GM12878 (cell line): ENCODE data around the gene SLC2A5. TPM values are rescaled to one million over a fixed set of nuclear protein-coding genes. Genes with fewer than 3 reads are reported as not detected.

Experiments used
- ASH2L ChIP-seq: fragments of 300-600, 200-600 bp; sonication (generic); IDR thresholded peaks from 2 replicates; pipeline ENCODE4 v1.6.1; 2017; ENCODE audit warnings: low read depth, mild to moderate bottlenecking, borderline replicate concordance
- BACH1 ChIP-seq: fragments of 450-650 bp; IDR thresholded peaks from 2 replicates; pipeline ENCODE4 v1.6.1; 2017; ENCODE audit warnings: mild to moderate bottlenecking, borderline replicate concordance
- BMI1 ChIP-seq: fragments of 450-650 bp; IDR thresholded peaks from 2 replicates; pipeline ENCODE4 v1.6.1; 2016; ENCODE audit warnings: mild to moderate bottlenecking, moderate library complexity, borderline replicate concordance
- CBFB ChIP-seq: IDR thresholded peaks from 2 replicates; pipeline ENCODE4 v1.6.1; 2016; ENCODE audit warnings: antibody characterized with exemption, low read depth
- CHD1 ChIP-seq: IDR thresholded peaks from 2 replicates; pipeline ENCODE4 v1.6.1; 2012; ENCODE audit warnings: low read depth, low read length, improper control_type of control experiment
- CREB1 ChIP-seq: IDR thresholded peaks from 2 replicates; pipeline ENCODE4 v1.6.1; 2012; ENCODE audit warnings: low read depth, mild to moderate bottlenecking, inconsistent platforms
- EED ChIP-seq: sonication (generic); IDR thresholded peaks from 2 replicates; pipeline ENCODE4 v1.6.1; 2016; ENCODE audit warnings: antibody characterized with exemption, low read depth
- ESRRA ChIP-seq: IDR thresholded peaks from 2 replicates; pipeline ENCODE4 v1.6.1; 2012; ENCODE audit warnings: mild to moderate bottlenecking, low read length, improper control_type of control experiment
- HDGF ChIP-seq: fragments of 450-650 bp; IDR thresholded peaks from 2 replicates; pipeline ENCODE4 v1.6.1; 2016; ENCODE audit warnings: antibody characterized with exemption
- IRF4 ChIP-seq: IDR thresholded peaks from 2 replicates; pipeline ENCODE4 v1.6.1; 2011; ENCODE audit warnings: low read depth, low read length
- MEF2A ChIP-seq: IDR thresholded peaks from 2 replicates; pipeline ENCODE4 v1.6.1; 2011; ENCODE audit warnings: low read depth, mild to moderate bottlenecking, low read length, moderate library complexity; ENCODE audit not compliant: insufficient read depth
- MTA3 ChIP-seq: IDR thresholded peaks from 2 replicates; pipeline ENCODE4 v1.6.1; 2012; ENCODE audit warnings: low read length, inconsistent platforms, borderline replicate concordance
- NBN ChIP-seq: fragments of 450-650 bp; IDR thresholded peaks from 2 replicates; pipeline ENCODE4 v1.6.1; 2016
- RAD21 ChIP-seq: IDR thresholded peaks from 2 replicates; pipeline ENCODE4 v1.6.1; 2011; ENCODE audit warnings: mild to moderate bottlenecking, low read depth, low read length, moderate library complexity; ENCODE audit not compliant: insufficient read depth
- RCOR1 ChIP-seq: conservative IDR thresholded peaks from 2 replicates; pipeline ENCODE4 v1.6.1; 2012; ENCODE audit warnings: low read depth, low read length, improper control_type of control experiment
- SMAD5 ChIP-seq: IDR thresholded peaks from 2 replicates; pipeline ENCODE4 v1.6.1; 2016; ENCODE audit warnings: antibody characterized with exemption, low read depth
- SMARCA5 ChIP-seq: fragments of 450-650 bp; IDR thresholded peaks from 2 replicates; pipeline ENCODE4 v1.6.1; 2017; ENCODE audit warnings: mild to moderate bottlenecking
- SREBF2 ChIP-seq: IDR thresholded peaks from 2 replicates; pipeline ENCODE4 v1.6.1; 2012; ENCODE audit warnings: mild to moderate bottlenecking, low read length
- polyA plus RNA-seq, 11 experiments: library from polyadenylated mRNA; depleted of rRNA in 4 of 11; unstranded in 6 of 11; stranded (reverse) in 5 of 11; fragments of >200 nt; fragmentation: Nextera tagmentation in 4 of 11; fragmentation: Illumina TruSeq in 1 of 11; extraction: Ambion mirVana in 4 of 11; extraction: Trizol in 1 of 11; gene quantifications; 1 replicate in 1 of 11; 2 replicates in 10 of 11; pipeline versions ENCODE4 v1.2.1 to v1.2.3, GENCODE V29; 2011 to 2016; ENCODE audit warnings: inconsistent platforms in 2 of 11, missing spikeins in 2 of 11, low read depth in 1 of 11
- total RNA-seq, 4 experiments: library from RNA; depleted of rRNA in 3 of 4; stranded (reverse); fragments of >200 nt in 3 of 4; fragmentation: Illumina TruSeq in 1 of 4; extraction: Trizol in 1 of 4; gene quantifications; 2 replicates each; pipeline versions ENCODE4 v1.2.1 to v1.2.3, GENCODE V29; 2013 to 2021
- TF ChIP-seq, protein P1 (sequence below): IDR thresholded peaks from 2 replicates; pipeline ENCODE4 v1.6.1; 2012; ENCODE audit warnings: low read depth, low read length, improper control_type of control experiment
- TF ChIP-seq, protein P2 (sequence below): fragments of 450-650 bp; IDR thresholded peaks from 2 replicates; pipeline ENCODE4 v1.6.1; 2017; ENCODE audit warnings: mild to moderate bottlenecking
- TF ChIP-seq, protein P3 (sequence below): fragments of 150-350 bp; IDR thresholded peaks from 2 replicates; pipeline ENCODE4 v1.6.1; 2014; ENCODE audit warnings: mild to moderate bottlenecking, low read depth, low read length
- TF ChIP-seq, protein P4 (sequence below): fragments of 450-650 bp; IDR thresholded peaks from 2 replicates; pipeline ENCODE4 v1.6.1; 2016; ENCODE audit warnings: mild to moderate bottlenecking
- TF ChIP-seq, protein P5 (sequence below): fragments of 450-650 bp; IDR thresholded peaks from 2 replicates; pipeline ENCODE4 v1.6.1; 2016; ENCODE audit warnings: mild to moderate bottlenecking, moderate library complexity, borderline replicate concordance

The SLC2A5 gene
- total and polyA plus RNA-seq, 10 of the 15 experiments (the other 5 are each of a cell fraction or from before 2014, with no cell fraction given) = 4.5 to 76.6 (median 23.9) TPM

DNA sequence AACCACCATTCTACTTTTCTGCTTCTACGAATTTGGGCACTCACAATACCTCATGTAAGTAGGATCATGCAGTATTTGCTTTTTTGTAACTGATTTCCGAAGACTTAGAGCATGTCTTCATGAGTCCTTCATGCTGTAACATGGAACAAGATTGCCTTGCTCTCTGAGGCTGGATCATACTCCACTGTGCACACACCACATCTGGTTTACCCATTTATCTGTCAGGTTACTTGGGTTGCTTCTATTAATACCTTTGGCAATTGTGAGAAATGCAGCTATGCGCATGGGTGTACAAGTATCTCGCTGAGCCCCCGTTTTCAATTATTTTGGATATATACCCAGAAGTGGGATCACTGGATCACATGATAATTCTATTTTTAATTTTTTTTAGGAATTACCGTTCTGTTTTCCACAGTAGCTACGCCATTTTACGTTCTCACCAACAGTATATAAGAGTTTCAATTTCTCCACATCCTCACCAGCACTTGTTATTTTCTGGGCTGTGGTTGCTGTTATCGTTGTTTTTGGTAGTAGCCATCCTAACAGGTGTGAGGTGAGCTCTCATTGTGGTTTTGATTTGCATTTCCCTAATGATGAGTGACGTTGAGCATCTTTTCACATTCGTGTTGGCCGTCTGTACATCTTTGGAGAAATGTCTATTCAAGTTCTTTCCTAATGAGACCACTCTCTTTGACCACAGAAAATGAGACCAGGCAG is 10.7 kb upstream of the SLC2A5 start (continued):
- TF ChIP-seq CBFB (peak; percentile 90; the same call in 1 of the 2 replicates), SMARCA5 (0 out of 2 replicates have a peak, but pooled peaks have one; percentile 38), RCOR1 (0 out of 2 replicates have a peak, but pooled peaks have one; percentile 11), MEF2A (0 out of 2 replicates have a peak, but pooled peaks have one; percentile 34), CHD1 (no peak), SREBF2 (no peak), BMI1 (peak; percentile 72; the same call in 1 of the 2 replicates), EED (peak; percentile 75; the same call in 1 of the 2 replicates), SMAD5 (no peak), ASH2L (peak; percentile 61; the same call in 1 of the 2 replicates), NBN (peak; percentile 86; the same call in 1 of the 2 replicates), MTA3 (peak; percentile 85; the same call in 1 of the 2 replicates), RAD21 (no peak), ESRRA (peak; percentile 60; the same call in 1 of the 2 replicates), IRF4 (0 out of 2 replicates have a peak, but pooled peaks have one; percentile 53), BACH1 (peak; percentile 61; the same call in 1 of the 2 replicates), HDGF (no peak), CREB1 (peak; percentile 71)
- TF ChIP-seq, protein P1, sequence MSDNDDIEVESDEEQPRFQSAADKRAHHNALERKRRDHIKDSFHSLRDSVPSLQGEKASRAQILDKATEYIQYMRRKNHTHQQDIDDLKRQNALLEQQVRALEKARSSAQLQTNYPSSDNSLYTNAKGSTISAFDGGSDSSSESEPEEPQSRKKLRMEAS = no peak
- TF ChIP-seq, protein P2, sequence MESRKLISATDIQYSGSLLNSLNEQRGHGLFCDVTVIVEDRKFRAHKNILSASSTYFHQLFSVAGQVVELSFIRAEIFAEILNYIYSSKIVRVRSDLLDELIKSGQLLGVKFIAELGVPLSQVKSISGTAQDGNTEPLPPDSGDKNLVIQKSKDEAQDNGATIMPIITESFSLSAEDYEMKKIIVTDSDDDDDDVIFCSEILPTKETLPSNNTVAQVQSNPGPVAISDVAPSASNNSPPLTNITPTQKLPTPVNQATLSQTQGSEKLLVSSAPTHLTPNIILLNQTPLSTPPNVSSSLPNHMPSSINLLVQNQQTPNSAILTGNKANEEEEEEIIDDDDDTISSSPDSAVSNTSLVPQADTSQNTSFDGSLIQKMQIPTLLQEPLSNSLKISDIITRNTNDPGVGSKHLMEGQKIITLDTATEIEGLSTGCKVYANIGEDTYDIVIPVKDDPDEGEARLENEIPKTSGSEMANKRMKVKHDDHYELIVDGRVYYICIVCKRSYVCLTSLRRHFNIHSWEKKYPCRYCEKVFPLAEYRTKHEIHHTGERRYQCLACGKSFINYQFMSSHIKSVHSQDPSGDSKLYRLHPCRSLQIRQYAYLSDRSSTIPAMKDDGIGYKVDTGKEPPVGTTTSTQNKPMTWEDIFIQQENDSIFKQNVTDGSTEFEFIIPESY = no peak
- TF ChIP-seq, protein P3, sequence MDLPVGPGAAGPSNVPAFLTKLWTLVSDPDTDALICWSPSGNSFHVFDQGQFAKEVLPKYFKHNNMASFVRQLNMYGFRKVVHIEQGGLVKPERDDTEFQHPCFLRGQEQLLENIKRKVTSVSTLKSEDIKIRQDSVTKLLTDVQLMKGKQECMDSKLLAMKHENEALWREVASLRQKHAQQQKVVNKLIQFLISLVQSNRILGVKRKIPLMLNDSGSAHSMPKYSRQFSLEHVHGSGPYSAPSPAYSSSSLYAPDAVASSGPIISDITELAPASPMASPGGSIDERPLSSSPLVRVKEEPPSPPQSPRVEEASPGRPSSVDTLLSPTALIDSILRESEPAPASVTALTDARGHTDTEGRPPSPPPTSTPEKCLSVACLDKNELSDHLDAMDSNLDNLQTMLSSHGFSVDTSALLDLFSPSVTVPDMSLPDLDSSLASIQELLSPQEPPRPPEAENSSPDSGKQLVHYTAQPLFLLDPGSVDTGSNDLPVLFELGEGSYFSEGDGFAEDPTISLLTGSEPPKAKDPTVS = no peak
- TF ChIP-seq, protein P4, sequence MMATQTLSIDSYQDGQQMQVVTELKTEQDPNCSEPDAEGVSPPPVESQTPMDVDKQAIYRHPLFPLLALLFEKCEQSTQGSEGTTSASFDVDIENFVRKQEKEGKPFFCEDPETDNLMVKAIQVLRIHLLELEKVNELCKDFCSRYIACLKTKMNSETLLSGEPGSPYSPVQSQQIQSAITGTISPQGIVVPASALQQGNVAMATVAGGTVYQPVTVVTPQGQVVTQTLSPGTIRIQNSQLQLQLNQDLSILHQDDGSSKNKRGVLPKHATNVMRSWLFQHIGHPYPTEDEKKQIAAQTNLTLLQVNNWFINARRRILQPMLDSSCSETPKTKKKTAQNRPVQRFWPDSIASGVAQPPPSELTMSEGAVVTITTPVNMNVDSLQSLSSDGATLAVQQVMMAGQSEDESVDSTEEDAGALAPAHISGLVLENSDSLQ = peak; percentile 95
- TF ChIP-seq, protein P5, sequence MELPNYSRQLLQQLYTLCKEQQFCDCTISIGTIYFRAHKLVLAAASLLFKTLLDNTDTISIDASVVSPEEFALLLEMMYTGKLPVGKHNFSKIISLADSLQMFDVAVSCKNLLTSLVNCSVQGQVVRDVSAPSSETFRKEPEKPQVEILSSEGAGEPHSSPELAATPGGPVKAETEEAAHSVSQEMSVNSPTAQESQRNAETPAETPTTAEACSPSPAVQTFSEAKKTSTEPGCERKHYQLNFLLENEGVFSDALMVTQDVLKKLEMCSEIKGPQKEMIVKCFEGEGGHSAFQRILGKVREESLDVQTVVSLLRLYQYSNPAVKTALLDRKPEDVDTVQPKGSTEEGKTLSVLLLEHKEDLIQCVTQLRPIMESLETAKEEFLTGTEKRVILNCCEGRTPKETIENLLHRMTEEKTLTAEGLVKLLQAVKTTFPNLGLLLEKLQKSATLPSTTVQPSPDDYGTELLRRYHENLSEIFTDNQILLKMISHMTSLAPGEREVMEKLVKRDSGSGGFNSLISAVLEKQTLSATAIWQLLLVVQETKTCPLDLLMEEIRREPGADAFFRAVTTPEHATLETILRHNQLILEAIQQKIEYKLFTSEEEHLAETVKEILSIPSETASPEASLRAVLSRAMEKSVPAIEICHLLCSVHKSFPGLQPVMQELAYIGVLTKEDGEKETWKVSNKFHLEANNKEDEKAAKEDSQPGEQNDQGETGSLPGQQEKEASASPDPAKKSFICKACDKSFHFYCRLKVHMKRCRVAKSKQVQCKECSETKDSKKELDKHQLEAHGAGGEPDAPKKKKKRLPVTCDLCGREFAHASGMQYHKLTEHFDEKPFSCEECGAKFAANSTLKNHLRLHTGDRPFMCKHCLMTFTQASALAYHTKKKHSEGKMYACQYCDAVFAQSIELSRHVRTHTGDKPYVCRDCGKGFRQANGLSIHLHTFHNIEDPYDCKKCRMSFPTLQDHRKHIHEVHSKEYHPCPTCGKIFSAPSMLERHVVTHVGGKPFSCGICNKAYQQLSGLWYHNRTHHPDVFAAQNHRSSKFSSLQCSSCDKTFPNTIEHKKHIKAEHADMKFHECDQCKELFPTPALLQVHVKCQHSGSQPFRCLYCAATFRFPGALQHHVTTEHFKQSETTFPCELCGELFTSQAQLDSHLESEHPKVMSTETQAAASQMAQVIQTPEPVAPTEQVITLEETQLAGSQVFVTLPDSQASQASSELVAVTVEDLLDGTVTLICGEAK = no peak
